Keratinocyte (primary cell): ENCODE measurements around the gene HBG2. TPM values are rescaled to one million over a fixed set of nuclear protein-coding genes. Genes with fewer than 3 reads are reported as not detected.

ENCODE experiments used
- DNase-seq: peaks from one replicate; pipeline ENCODE4 v3.0.0-alpha.2; 2011; ENCODE audit warnings: low read depth, missing footprints, low spot score
- FAIRE-seq: peaks from 2 replicates; lab custom pipeline; 2011; peaks lifted over from hg19 to GRCh38; lab: Jason Lieb, UNC
- H2AFZ ChIP-seq: 2 replicates; pipeline ENCODE4 v1.6.0; 2012; ENCODE audit warnings: low read length, control low read depth, inconsistent platforms; ENCODE audit not compliant: control insufficient read depth
- H3K27ac ChIP-seq: 2 replicates; pipeline ENCODE4 v1.5.1; 2011; ENCODE audit warnings: low read length; ENCODE audit not compliant: control insufficient read depth, insufficient read depth
- H3K27me3 ChIP-seq: 3 replicates; pipeline ENCODE4 v1.6.0; 2011; ENCODE audit warnings: low read length; ENCODE audit not compliant: control insufficient read depth, insufficient read depth; ENCODE audit errors: extremely low read depth
- H3K36me3 ChIP-seq, 2 experiments: 2 replicates in 1 of 2; 3 replicates in 1 of 2; pipeline ENCODE4 v1.5.1; 2011; ENCODE audit warnings: low read length in 2 of 2, mild to moderate bottlenecking in 1 of 2; ENCODE audit not compliant: control insufficient read depth in 2 of 2, insufficient read depth in 2 of 2; ENCODE audit errors: extremely low read depth in 1 of 2
- H3K4me1 ChIP-seq: 3 replicates; pipeline ENCODE4 v1.5.1; 2011; ENCODE audit warnings: low read length; ENCODE audit not compliant: control insufficient read depth, insufficient read depth; ENCODE audit errors: extremely low read depth
- H3K4me2 ChIP-seq: 3 replicates; pipeline ENCODE4 v1.6.0; 2011; ENCODE audit warnings: low read depth, low read length; ENCODE audit not compliant: control insufficient read depth, insufficient read depth; ENCODE audit errors: extremely low read depth
- H3K4me3 ChIP-seq, 3 experiments: fragments of 200-600 bp in 1 of 3; sonication (generic) in 1 of 3; 2 replicates in 2 of 3; 3 replicates in 1 of 3; pipeline ENCODE4 v1.5.1; 2011 to 2016; ENCODE audit warnings: low read length in 3 of 3, mild to moderate bottlenecking in 3 of 3, control low read depth in 2 of 3, inconsistent platforms in 1 of 3, low read depth in 1 of 3, mixed read lengths in 1 of 3, mixed run types in 1 of 3, moderate library complexity in 1 of 3; ENCODE audit not compliant: control insufficient read depth in 2 of 3, insufficient read depth in 2 of 3; ENCODE audit errors: extremely low read depth in 1 of 3
- H3K79me2 ChIP-seq: 2 replicates; pipeline ENCODE4 v1.6.0; 2012; ENCODE audit warnings: low read length; ENCODE audit not compliant: control insufficient read depth, insufficient read depth
- H3K9ac ChIP-seq: 3 replicates; pipeline ENCODE4 v1.6.0; 2011; ENCODE audit warnings: low read length; ENCODE audit not compliant: control insufficient read depth, insufficient read depth; ENCODE audit errors: extremely low read depth
- H3K9me1 ChIP-seq: 3 replicates; pipeline ENCODE4 v1.6.0; 2011; ENCODE audit warnings: low read length; ENCODE audit not compliant: control insufficient read depth, insufficient read depth; ENCODE audit errors: extremely low read depth
- H3K9me3 ChIP-seq: 2 replicates; pipeline ENCODE4 v1.5.1; 2012; ENCODE audit warnings: low read depth, low read length; ENCODE audit not compliant: control insufficient read depth
- H4K20me1 ChIP-seq: 3 replicates; pipeline ENCODE4 v1.6.0; 2011; ENCODE audit warnings: low read length; ENCODE audit not compliant: control insufficient read depth, insufficient read depth; ENCODE audit errors: extremely low read depth
- EZH2 ChIP-seq: IDR thresholded peaks from one replicate; pipeline ENCODE4 v1.6.1; 2012; ENCODE audit warnings: inconsistent platforms, mild to moderate bottlenecking, low read length, moderate library complexity
- dilution Hi-C: fragments of 300-500 bp; cut with MboI; formaldehyde crosslinking; loops from one replicate; pipeline ENCODE4 v1.7.0; 2020; ENCODE audit warnings: low sequenced_read_pairs; ENCODE audit not compliant: extremely low pct_ligation_motif_present
- polyA plus RNA-seq, 5 experiments: library from polyadenylated mRNA; depleted of rRNA in 3 of 5; stranded (reverse) in 3 of 5; stranded (forward) in 1 of 5; unstranded in 1 of 5; fragments of >200 nt; gene quantifications; 1 replicate in 1 of 5; 2 replicates in 3 of 5; 3 replicates in 1 of 5; pipeline versions ENCODE4 v1.2.1 to v1.2.3, GENCODE V29; 2011 to 2012; ENCODE audit warnings: missing spikeins in 2 of 5, low read depth in 1 of 5, low replicate concordance in 1 of 5
- TF ChIP-seq, protein P1 (sequence below), 3 experiments: IDR thresholded peaks in 1 of 3; conservative IDR thresholded peaks in 1 of 3; optimal IDR thresholded peaks in 1 of 3; 2 replicates in 2 of 3; 3 replicates in 1 of 3; pipeline versions ENCODE3 to v1.5.1; 2011; ENCODE audit warnings: low read length in 3 of 3, mild to moderate bottlenecking in 3 of 3, moderate library complexity in 2 of 3, control low read depth in 1 of 3, inconsistent platforms in 1 of 3; ENCODE audit not compliant: insufficient read depth in 2 of 3; ENCODE audit errors: extremely low read depth in 1 of 3

Gene HBG2
- polyA plus RNA-seq, 1 donor (not counting 4 experiments of a cell fraction or from before 2014, with no cell fraction given): 0.73 TPM

DNA sequence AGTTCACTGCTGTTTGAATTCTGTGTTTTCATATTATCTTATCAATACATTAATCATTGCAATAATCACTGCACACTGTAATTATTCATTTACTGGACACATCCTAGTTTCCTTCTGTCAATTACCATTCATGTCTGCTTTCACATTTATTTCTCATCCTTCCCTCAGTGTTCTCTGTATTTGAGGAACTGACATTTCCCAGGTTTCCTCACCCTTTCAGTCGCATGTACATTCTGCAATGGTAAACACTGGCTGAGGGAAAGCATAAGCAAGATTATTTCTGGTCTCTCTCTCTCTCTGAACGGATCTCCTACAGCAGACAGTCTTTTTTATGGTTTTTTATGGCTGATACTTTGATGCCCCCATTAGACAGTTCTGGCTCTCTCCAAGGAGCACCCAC lies 16.1 kb downstream of the HBG2 start:
- Histone ChIP-seq H3K4me3 (no peak overlapping the region), H3K4me2 (no peak overlapping the region), H3K36me3 (no peaks in the 10 kb centered on the region), H3K4me1 (no peaks in the 10 kb centered on the region), H3K9ac (no peak overlapping the region), H3K27me3 (no peaks in the 10 kb centered on the region), H2AFZ (no peak overlapping the region), H3K79me2 (no peaks in the 10 kb centered on the region), H3K9me3 (no peaks in the 10 kb centered on the region), H4K20me1 (no peaks in the 10 kb centered on the region), H3K9me1 (no peaks in the 10 kb centered on the region), H3K27ac (no peak overlapping the region)
- DNase-seq (no peak), FAIRE-seq (no peak)
- dilution Hi-C loops: no loop called here
- TF ChIP-seq EZH2: no peak

DNA sequence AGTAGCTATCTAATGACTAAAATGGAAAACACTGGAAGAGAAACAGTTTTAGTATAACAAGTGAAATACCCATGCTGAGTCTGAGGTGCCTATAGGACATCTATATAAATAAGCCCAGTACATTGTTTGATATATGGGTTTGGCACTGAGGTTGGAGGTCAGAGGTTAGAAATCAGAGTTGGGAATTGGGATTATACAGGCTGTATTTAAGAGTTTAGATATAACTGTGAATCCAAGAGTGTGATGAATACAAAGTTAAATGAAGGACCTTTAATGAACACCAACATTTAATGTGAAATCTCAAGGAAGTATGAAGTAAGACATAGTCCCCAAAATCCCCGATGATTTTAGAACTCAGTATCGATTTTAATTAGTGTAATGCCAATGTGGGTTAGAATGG lies 17.2 kb downstream of the HBG2 start:
- Histone ChIP-seq H3K27ac (no peak overlapping the region), H3K27me3 (no peaks in the 10 kb centered on the region), H3K4me1 (no peaks in the 10 kb centered on the region), H3K4me2 (no peak overlapping the region), H3K9me3 (no peaks in the 10 kb centered on the region), H3K9me1 (no peaks in the 10 kb centered on the region), H3K4me3 (no peak overlapping the region), H2AFZ (no peak overlapping the region), H4K20me1 (no peaks in the 10 kb centered on the region), H3K9ac (no peak overlapping the region), H3K79me2 (no peaks in the 10 kb centered on the region), H3K36me3 (no peaks in the 10 kb centered on the region)
- TF ChIP-seq, protein P1, sequence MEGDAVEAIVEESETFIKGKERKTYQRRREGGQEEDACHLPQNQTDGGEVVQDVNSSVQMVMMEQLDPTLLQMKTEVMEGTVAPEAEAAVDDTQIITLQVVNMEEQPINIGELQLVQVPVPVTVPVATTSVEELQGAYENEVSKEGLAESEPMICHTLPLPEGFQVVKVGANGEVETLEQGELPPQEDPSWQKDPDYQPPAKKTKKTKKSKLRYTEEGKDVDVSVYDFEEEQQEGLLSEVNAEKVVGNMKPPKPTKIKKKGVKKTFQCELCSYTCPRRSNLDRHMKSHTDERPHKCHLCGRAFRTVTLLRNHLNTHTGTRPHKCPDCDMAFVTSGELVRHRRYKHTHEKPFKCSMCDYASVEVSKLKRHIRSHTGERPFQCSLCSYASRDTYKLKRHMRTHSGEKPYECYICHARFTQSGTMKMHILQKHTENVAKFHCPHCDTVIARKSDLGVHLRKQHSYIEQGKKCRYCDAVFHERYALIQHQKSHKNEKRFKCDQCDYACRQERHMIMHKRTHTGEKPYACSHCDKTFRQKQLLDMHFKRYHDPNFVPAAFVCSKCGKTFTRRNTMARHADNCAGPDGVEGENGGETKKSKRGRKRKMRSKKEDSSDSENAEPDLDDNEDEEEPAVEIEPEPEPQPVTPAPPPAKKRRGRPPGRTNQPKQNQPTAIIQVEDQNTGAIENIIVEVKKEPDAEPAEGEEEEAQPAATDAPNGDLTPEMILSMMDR (optimal IDR thresholded peaks at IDR 0.05 in 1 of 3, IDR thresholded peaks at IDR 0.05 in 1 of 3, conservative IDR thresholded peaks at IDR 0.05 in 1 of 3; ENCODE audit: extremely low read depth in 1 of 3, insufficient read depth in 2 of 3, low read length in 3 of 3): no peak
- no peak for TF ChIP-seq EZH2
- dilution Hi-C loops: no loop called here
- DNase-seq (no peak), FAIRE-seq (no peak)
